Subcutaneous adipose tissue (tissue), 4 donors: ENCODE data around the gene CCSER2. TPM values are rescaled to one million over a fixed set of nuclear protein-coding genes. Genes with fewer than 3 reads are reported as not detected.

Experiments
- total RNA-seq, 4 donors: library from RNA; depleted of rRNA; stranded (reverse); fragments of >200 nt; gene quantifications; one replicate each; pipeline ENCODE4 v1.1.0, GENCODE V29; 2016
- TF ChIP-seq, protein P1 (sequence below): fragments of 450-650 bp; IDR thresholded peaks from one replicate; pipeline ENCODE4 v1.5.1; 2016; ENCODE audit warnings: low read depth, mild to moderate bottlenecking, control low read depth, antibody characterized with exemption, moderate library complexity

Gene CCSER2
- total RNA-seq, 4 donors from 2014 or later = 43.7 to 63.9 (median 58.1) TPM

DNA sequence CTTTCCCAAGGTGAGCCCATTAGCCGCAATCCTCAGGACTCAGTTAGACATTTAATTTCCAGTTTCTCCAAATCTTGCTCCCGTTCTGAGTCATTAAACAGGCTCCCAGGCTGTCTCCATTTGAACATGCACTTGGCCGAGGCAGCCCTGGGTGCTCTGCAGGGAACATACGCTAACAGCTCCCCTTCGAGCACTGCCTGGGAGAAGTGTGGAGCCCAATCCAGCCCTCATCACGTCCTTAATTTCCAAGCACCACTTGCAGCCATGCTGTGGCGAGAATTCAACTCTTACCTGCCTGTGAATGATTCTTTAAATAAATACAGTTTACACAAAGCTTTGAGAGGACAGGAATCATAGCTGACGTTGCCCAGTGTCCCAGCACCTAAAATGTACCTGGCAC, 218.2 kb downstream of the CCSER2 start:
- TF ChIP-seq, protein P1, sequence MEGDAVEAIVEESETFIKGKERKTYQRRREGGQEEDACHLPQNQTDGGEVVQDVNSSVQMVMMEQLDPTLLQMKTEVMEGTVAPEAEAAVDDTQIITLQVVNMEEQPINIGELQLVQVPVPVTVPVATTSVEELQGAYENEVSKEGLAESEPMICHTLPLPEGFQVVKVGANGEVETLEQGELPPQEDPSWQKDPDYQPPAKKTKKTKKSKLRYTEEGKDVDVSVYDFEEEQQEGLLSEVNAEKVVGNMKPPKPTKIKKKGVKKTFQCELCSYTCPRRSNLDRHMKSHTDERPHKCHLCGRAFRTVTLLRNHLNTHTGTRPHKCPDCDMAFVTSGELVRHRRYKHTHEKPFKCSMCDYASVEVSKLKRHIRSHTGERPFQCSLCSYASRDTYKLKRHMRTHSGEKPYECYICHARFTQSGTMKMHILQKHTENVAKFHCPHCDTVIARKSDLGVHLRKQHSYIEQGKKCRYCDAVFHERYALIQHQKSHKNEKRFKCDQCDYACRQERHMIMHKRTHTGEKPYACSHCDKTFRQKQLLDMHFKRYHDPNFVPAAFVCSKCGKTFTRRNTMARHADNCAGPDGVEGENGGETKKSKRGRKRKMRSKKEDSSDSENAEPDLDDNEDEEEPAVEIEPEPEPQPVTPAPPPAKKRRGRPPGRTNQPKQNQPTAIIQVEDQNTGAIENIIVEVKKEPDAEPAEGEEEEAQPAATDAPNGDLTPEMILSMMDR = no peak

DNA sequence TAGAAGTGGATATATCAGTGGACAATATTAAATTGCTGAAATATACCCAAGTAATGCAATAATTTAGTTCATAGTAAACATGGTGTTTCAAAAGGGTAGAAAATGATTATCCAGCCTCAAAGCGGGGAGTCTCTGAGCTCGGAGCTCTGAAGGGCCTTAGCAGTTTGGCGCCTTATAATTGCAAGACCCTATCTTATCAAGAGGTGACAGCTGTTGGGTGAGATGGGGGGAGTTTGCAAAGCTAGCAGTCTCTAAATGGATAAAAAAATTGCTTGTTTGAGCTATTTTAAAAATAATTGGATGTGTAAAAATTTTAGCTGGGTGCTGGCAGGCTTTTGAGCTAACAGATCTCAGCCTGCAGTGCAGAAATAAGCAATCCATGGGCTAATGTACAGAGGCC, 219.2 kb downstream of the CCSER2 start:
- TF ChIP-seq, protein P1 = no peak

DNA sequence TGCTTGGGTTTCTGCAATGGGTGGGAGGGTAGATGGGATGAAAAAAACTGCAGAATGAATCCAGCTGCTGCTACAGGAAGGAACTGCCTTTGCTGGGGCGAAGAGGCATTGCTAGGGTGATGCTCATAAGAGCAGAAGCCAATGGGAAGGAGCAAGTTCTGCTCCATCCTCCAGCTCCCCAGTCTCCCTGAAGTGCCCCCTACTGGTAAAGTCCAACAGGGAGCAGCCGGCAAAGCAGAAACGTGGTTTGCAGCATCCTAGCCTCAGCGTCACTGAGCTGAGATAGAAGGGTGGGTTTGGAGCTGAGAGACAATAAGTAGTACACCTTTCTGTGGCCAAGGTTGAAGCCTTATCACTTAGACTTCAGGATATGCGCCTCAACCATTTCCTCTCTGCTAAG, 220.5 kb downstream of the CCSER2 start:
- TF ChIP-seq, protein P1 = no peak

DNA sequence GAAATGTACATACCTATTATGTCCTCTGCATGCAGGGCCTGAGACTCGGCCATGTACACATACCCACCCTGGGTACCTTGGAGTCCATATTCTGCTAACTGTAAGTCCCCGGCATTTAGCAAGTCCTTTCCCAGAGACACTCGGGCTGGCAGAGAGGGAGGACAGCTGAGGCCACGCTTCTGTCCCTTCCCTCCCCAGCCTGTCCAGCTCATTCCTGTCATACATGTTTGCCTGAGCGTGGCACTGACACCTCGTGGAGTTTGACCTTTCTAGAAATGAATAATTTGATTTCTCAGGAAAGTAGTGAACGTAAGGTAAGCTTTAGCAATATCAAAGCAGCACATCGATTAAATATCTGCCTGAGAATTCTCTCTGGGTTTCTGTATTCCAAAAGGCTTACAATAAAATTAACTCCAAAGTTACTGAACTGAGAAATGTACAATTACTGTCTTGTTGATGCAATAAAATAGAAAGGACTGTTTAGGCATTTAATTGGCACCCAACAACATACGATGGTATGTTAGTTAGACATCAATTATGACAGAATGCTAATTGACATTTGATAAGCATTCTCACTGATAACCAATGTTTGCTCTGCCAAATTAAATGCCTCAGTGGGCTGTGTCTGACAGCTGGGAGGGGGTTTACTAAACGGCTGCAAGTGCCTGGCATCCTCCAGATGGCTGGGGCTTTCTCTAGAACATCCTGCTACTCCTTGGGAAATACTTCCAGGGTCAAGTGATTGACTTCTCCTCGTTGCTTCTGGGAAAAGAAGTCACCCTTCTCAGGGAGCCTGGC, 221.2 kb downstream of the CCSER2 start:
- TF ChIP-seq, protein P1 = no peak

DNA sequence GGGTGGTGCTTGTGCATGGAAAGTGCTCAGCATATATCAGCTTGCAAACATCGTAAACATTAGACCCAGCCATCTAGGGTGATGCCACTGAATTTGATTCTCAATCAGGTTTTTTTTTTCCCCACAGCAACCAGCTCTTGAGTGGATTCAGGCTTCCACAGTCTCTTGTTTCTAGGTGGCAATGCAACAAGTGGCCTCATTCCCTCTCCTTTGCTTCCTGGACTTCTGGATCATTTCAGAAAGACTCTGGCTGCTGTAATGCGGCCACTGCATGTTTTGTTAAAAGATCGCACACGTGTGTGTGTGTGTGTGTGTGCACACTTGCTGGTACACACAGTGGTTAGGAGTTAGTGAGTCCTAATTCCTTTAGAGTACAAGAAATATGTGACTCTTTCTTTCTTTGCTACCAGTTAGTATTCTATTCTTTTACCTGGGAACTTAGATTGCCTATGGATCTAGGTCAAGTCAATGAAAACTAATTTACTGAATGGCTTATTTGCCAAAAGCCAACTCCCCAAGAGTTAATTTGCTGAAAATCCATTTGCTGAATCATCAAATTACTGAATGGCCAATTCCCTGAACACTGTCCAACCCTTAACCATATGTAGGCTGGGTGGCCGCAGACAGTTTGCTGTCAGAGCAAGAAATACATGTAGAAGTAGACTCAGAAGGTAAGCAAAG, 222.5 kb downstream of the CCSER2 start:
- TF ChIP-seq, protein P1 = no peak

DNA sequence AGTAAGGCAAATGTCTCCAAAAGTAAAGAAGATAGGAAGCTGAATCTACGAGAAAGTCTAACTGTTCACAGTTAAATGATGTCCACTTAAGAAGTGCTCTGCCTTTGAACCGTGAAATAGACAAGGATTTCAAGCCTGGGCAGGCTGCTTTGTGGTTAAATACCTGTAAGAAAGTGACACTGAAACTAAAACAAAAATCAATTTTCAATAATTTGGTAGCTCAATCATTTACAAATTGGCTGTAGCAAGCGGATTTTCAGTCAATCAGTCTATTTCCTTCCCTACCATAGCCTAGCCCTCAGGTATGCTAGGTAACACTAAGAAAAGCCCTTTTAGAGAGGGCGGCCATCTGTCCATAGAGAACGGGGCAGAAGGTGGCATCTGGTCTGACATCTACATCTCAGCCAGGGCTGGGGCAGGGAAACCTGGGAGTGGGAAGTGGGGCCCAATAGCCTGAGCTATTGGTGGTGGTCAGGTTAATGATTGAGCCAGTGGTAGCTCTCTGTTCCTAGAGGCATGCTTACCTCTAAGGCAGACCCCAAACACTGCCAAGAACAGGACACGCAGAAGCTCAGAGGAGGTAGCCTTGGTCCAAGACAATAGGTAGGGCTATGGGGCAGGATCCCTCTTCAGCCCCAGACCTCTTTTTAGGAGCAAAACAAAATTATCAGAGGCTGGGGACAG, 223.2 kb downstream of the CCSER2 start:
- TF ChIP-seq, protein P1 = no peak

DNA sequence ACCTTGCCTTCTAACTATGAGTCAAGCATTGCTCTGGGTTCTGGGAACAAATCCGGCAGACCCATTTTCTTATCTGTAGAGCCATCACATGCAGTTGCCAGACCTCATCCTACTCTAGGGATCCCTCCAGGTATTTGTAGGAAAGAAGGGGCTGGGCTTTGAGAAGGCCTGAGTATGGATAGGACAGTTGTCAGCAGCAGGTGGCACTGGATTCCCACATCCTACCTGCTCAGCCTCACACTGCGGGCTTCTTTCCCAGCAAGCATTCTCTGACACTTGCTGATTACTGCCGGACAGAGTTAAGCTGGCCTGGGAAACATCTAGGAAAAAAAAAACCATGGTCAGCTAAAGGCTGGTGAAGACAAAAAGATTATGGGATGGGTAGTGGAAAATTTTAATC, 224.1 kb downstream of the CCSER2 start:
- TF ChIP-seq, protein P1 = no peak
